ENCODE measurements around the gene C6orf15. TPM values are rescaled to one million over a fixed set of nuclear protein-coding genes. Genes with fewer than 3 reads are reported as not detected.

C6orf15 gene
- total RNA-seq, 2 donors from 2014 or later: not detected

- Histone ChIP-seq H3K27ac (peak overlapping the region; percentile 92), H3K9ac (ENCODE audit: low read depth in 2 of 2, low read length in 2 of 2) (peak overlapping the region in 1 of 2 donors; percentile 78), H3K27me3 (no peaks in the 10 kb centered on the region), H3K36me3 (no peaks in the 10 kb centered on the region), H3K4me3 (no peak overlapping the region), H3K9me3 (no peaks in the 10 kb centered on the region), H3K4me1 (no peaks in the 10 kb centered on the region)
- TF ChIP-seq, protein P1, sequence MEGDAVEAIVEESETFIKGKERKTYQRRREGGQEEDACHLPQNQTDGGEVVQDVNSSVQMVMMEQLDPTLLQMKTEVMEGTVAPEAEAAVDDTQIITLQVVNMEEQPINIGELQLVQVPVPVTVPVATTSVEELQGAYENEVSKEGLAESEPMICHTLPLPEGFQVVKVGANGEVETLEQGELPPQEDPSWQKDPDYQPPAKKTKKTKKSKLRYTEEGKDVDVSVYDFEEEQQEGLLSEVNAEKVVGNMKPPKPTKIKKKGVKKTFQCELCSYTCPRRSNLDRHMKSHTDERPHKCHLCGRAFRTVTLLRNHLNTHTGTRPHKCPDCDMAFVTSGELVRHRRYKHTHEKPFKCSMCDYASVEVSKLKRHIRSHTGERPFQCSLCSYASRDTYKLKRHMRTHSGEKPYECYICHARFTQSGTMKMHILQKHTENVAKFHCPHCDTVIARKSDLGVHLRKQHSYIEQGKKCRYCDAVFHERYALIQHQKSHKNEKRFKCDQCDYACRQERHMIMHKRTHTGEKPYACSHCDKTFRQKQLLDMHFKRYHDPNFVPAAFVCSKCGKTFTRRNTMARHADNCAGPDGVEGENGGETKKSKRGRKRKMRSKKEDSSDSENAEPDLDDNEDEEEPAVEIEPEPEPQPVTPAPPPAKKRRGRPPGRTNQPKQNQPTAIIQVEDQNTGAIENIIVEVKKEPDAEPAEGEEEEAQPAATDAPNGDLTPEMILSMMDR (IDR thresholded peaks at IDR 0.05): no peak
- no peak for DNase-seq
- intact Hi-C loops (cut with DNase I): loop anchor here (2.0 kb wide), 1 partner anchor 41 kb away; no protein-coding TSS in a partner anchor
These were observed 33.0 kb upstream of the C6orf15 start for GRCh38 chr6:31145386-31145785.

DNA sequence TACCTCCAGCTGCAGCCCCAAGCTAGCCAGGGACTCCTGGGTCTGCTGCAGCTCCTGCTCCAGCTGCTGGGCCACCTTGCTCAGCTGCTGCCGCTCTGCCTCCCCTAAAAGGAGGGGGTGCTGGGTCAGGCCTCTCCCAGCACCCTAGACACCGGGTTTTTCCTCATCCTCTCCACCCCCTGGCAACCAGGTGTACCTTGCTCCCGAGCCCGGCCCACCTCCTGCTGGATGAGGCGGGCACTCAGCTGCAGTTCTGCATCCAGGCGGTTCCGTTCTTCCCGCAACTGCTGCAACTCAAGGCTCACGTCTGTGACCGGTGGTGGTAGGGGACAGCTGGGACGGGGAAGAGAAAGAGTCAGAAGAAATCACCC lies 32.6 kb upstream of the C6orf15 start:
- Histone ChIP-seq H3K4me1 (no peaks in the 10 kb centered on the region), H3K9me3 (no peaks in the 10 kb centered on the region), H3K36me3 (no peaks in the 10 kb centered on the region), H3K27ac (peak overlapping the region; percentile 92), H3K4me3 (peak overlapping the region; percentile 14), H3K27me3 (no peaks in the 10 kb centered on the region), H3K9ac (ENCODE audit: low read depth in 2 of 2, low read length in 2 of 2) (peak overlapping the region in 1 of 2 donors; percentile 78)
- TF ChIP-seq, protein P1 (IDR thresholded peaks at IDR 0.05): no peak
- intact Hi-C loops (cut with DNase I): loop anchor here (2.0 kb wide), 1 partner anchor 42 kb away; no protein-coding TSS in a partner anchor
- DNase-seq: peak; percentile 79

DNA sequence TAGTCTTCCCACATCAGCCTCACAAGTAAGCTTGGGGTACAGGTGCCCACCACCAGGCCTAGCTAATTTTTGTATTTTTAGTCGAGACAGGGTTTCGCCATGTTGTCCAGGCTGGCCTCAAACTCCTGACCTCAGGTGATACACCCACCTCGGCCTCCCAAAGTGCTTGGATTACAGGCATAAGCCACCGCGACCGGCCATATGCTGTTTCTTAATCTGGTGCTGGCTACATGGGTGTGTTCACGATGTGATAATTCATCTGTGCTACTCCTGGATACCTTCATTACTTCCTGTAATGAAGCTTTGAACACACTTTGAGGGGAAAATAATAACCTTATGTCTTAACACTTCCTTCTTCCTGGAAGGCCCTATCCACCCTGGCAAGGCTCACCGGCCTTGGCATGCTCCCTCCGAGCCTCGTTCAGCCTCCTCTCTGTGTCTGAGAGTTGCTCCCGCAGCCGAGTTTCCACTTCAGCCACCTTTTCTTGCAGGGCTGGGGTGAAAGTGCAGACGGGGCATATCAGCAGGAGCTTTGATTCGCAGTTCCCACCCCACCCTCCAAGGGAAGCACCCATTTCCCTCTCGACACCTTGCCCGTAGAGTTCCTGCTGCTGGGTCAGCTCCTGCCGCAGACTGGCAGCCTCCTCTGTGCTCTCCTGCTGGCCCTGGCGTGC lies 32.1 kb upstream of the C6orf15 start:
- intact Hi-C loops (cut with DNase I): loop anchor here (2.0 kb wide), 1 partner anchor 42 kb away; no protein-coding TSS in a partner anchor
- TF ChIP-seq, protein P1 (IDR thresholded peaks at IDR 0.05): no peak
- H3K4me1 ChIP-seq: no peaks in the 10 kb centered on the region
- H3K9me3 ChIP-seq: no peaks in the 10 kb centered on the region
- DNase-seq: peak; percentile 86
- H3K36me3 ChIP-seq: no peaks in the 10 kb centered on the region
- peak overlapping the region; percentile 14 for H3K4me3 ChIP-seq
- no peaks in the 10 kb centered on the region for H3K27me3 ChIP-seq
- H3K9ac ChIP-seq (ENCODE audit: low read depth in 2 of 2, low read length in 2 of 2): peak overlapping the region in 1 of 2 donors; percentile 78
- peak overlapping the region; percentile 92 for H3K27ac ChIP-seq

GRCh38 chr6:31143148-31143547 lies 30.8 kb upstream of the C6orf15 start:
- H3K27ac ChIP-seq: peak overlapping the region; percentile 92
- intact Hi-C loops (cut with DNase I): no loop called here

GRCh38 chr6:31142361-31142761 lies 30.0 kb upstream of the C6orf15 start:
- Histone ChIP-seq H3K27ac (no peak overlapping the region), H3K9me3 (no peaks in the 10 kb centered on the region), H3K9ac (ENCODE audit: low read depth in 2 of 2, low read length in 2 of 2) (no peak overlapping the region), H3K27me3 (no peaks in the 10 kb centered on the region), H3K4me1 (no peaks in the 10 kb centered on the region), H3K36me3 (no peaks in the 10 kb centered on the region), H3K4me3 (no peak overlapping the region)
- TF ChIP-seq, protein P1 (IDR thresholded peaks at IDR 0.05): no peak
- no peak for DNase-seq
- intact Hi-C loops (cut with DNase I): no loop called here

More at GRCh38 chr6:31143148-31143547, 30.8 kb upstream of the C6orf15 start:
- TF ChIP-seq, protein P1 (IDR thresholded peaks at IDR 0.05): no peak
- H3K4me1 ChIP-seq: no peaks in the 10 kb centered on the region
- H3K27me3 ChIP-seq: no peaks in the 10 kb centered on the region
- no peak for DNase-seq
- H3K9ac ChIP-seq (ENCODE audit: low read depth in 2 of 2, low read length in 2 of 2): peak overlapping the region in 1 of 2 donors; percentile 26
- H3K9me3 ChIP-seq: no peaks in the 10 kb centered on the region
- no peak overlapping the region for H3K4me3 ChIP-seq
- H3K36me3 ChIP-seq: no peaks in the 10 kb centered on the region

Data from colonic mucosa (tissue), 4 donors.